ENCODE measurements around the gene UBE2U. TPM values are rescaled to one million over a fixed set of nuclear protein-coding genes. Genes with fewer than 3 reads are reported as not detected.
A peak's percentile ranks its signal among the peaks of the same experiment; 100 is the strongest.

The UBE2U gene
- total RNA-seq, 1 donor from 2014 or later, result not detected

DNA sequence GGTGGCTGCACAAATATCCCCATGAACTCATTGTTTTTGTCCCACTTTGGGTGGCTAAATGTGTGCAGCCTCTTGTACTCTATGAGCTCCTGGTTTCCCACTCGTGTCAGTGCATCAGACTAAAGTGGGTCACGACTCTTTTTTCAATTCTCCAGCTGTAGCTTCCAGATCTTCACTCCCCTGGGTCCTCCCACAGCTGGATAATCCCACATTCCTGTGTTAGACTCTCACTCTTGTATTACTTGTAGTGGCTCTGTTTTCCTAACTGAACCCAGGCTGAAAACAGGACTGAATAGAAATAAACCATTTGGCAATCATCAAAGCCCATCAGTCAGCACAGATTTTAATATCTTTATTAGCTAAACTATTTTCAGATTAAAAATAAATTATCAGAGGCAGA is 60.4 kb downstream of the UBE2U start:
- H3K4me3 Mint-ChIP-seq, result no peak overlapping the region
- no peaks in the 10 kb centered on the region for H3K36me3 Mint-ChIP-seq
- no peak overlapping the region for H3K27ac Mint-ChIP-seq
- TF ChIP-seq, protein P1, sequence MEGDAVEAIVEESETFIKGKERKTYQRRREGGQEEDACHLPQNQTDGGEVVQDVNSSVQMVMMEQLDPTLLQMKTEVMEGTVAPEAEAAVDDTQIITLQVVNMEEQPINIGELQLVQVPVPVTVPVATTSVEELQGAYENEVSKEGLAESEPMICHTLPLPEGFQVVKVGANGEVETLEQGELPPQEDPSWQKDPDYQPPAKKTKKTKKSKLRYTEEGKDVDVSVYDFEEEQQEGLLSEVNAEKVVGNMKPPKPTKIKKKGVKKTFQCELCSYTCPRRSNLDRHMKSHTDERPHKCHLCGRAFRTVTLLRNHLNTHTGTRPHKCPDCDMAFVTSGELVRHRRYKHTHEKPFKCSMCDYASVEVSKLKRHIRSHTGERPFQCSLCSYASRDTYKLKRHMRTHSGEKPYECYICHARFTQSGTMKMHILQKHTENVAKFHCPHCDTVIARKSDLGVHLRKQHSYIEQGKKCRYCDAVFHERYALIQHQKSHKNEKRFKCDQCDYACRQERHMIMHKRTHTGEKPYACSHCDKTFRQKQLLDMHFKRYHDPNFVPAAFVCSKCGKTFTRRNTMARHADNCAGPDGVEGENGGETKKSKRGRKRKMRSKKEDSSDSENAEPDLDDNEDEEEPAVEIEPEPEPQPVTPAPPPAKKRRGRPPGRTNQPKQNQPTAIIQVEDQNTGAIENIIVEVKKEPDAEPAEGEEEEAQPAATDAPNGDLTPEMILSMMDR (conservative IDR thresholded peaks at IDR 0.05), result no peak
- peaks cover 4% of the 10 kb centered on the region for H3K27me3 Mint-ChIP-seq
- peaks cover 6% of the 10 kb centered on the region for H3K4me1 Mint-ChIP-seq (ENCODE audit: unreplicated experiment)
- no peaks in the 10 kb centered on the region for H3K9me3 Mint-ChIP-seq
- no peak for DNase-seq (ENCODE audit: extremely low spot score, unreplicated experiment)

DNA sequence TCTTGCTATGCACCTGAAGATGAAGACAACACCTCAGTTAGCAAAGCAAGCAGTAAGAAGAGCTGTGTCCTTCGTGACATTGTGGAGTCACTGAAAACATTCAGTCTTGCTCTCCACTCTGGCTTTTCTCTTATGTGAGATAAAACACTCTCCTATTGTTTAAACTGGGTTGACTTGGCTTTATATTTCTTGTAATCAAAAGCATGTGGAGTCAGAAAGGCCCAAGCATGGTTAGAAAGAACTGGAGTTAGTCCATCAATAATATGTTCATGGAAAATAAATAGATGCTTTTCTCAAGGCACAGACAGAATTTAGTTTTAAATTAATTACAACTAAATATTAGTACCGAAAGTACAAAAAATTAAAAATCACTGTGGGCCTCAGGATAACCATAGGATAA is 61.7 kb downstream of the UBE2U start:
- no peak overlapping the region for H3K4me3 Mint-ChIP-seq

DNA sequence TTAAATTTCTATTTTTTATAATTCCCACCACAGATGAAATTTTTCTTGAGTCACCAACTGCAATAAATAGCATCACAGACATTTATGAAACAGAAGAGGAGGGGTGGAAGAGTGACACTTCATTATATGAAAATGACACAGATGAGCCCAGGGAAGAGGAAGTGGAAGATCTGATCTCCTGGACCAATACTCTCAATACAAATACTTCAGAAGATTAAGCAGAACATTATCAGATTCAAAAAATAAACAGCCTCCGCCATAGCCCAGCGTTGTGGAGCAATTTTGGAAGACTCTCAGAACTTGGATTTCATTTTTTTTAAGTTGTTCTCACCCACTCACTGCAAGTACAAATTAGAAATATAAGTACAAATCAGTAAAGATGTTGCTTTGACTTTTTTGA is 63.6 kb downstream of the UBE2U start:
- no peak overlapping the region for H3K4me3 Mint-ChIP-seq
- no peaks in the 10 kb centered on the region for H3K36me3 Mint-ChIP-seq
- DNase-seq (ENCODE audit: extremely low spot score, unreplicated experiment), result no peak
- no peak overlapping the region for H3K27ac Mint-ChIP-seq
- TF ChIP-seq, protein P1 (conservative IDR thresholded peaks at IDR 0.05), result no peak
- peaks cover 19% of the 10 kb centered on the region for H3K4me1 Mint-ChIP-seq (ENCODE audit: unreplicated experiment)
- H3K27me3 Mint-ChIP-seq, result peaks cover 11% of the 10 kb centered on the region
- H3K9me3 Mint-ChIP-seq, result no peaks in the 10 kb centered on the region

More for the DNA sequence above, 61.7 kb downstream of the UBE2U start:
- DNase-seq (ENCODE audit: extremely low spot score, unreplicated experiment), result no peak
- H3K9me3 Mint-ChIP-seq, result no peaks in the 10 kb centered on the region
- H3K27ac Mint-ChIP-seq, result no peak overlapping the region
- H3K27me3 Mint-ChIP-seq, result peaks cover 11% of the 10 kb centered on the region
- TF ChIP-seq, protein P1 (conservative IDR thresholded peaks at IDR 0.05), result no peak
- H3K4me1 Mint-ChIP-seq (ENCODE audit: unreplicated experiment), result peaks cover 18% of the 10 kb centered on the region
- no peaks in the 10 kb centered on the region for H3K36me3 Mint-ChIP-seq

DNA sequence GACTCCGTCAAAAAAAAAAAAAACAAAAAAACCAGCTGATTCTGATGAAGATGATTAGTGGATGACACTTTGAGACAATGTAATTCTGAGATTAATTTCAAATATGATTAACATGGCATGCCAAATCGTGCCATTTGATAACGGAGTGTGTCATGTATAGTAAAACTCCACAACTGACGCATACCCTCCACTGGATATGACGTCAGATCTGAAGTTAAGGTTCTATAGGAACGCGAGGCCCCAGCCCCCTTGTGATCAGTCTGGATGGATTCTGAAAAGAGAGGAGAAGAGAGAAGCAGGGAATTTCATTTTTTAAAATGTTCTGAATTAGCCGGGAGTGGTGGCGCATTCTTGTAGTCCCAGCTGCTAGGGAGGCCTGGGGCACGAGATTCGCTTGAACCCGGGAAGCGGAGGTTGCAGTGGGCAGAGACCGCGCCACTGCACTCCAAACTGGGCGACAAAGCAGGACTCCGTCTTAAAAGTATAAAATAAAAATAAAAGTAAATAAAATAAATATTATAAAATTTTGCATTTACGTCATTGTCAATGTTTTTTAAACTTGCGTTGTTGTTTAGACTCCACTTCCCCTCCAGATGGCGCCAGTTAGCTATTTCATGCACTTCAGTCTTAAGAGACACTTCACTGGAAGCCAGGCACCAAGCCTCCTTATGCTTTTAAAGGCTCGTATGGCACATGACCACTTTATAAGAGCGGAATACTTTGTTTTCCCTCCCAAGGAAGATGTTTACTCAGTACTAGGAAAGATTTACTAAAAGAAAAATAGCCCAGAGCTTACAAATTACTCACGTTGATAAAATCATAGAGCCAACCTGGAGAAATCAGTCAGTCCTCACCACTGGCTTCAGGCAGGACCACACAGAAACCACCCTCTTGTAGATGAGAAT is 65.5 kb downstream of the UBE2U start:
- peak overlapping the region; percentile 9 for H3K27ac Mint-ChIP-seq
- TF ChIP-seq, protein P1 (conservative IDR thresholded peaks at IDR 0.05), result peak; percentile 95
- H3K9me3 Mint-ChIP-seq, result peaks cover 7% of the 10 kb centered on the region
- H3K4me3 Mint-ChIP-seq, result no peak overlapping the region
- peaks cover 19% of the 10 kb centered on the region for H3K4me1 Mint-ChIP-seq (ENCODE audit: unreplicated experiment)
- peak; percentile 77 for DNase-seq (ENCODE audit: extremely low spot score, unreplicated experiment)
- H3K36me3 Mint-ChIP-seq, result peaks cover 4% of the 10 kb centered on the region
- H3K27me3 Mint-ChIP-seq, result peaks cover 15% of the 10 kb centered on the region

DNA sequence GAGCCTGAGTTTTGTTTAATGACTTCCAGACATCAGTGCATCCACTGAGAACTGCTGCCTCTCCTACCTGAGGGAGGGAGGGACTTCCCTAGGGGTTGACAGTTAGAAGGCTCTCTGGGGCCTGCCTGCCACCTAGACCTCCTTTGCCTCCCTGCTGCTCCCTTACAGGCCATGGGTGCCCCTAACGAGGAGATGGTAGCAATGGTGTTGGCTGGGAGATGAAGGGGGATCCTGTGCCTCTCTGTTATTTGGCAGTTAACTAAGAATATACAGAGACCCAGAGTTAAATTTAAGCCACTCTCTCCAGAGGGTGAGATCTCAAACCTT is 66.1 kb downstream of the UBE2U start:
- Mint-ChIP-seq H3K9me3 (peaks cover 7% of the 10 kb centered on the region), H3K27me3 (peaks cover 15% of the 10 kb centered on the region), H3K27ac (peak overlapping the region; percentile 9), H3K4me1 (ENCODE audit: unreplicated experiment) (peaks cover 19% of the 10 kb centered on the region), H3K36me3 (peaks cover 4% of the 10 kb centered on the region), H3K4me3 (no peak overlapping the region)
- TF ChIP-seq, protein P1 (conservative IDR thresholded peaks at IDR 0.05), result no peak
- no peak for DNase-seq (ENCODE audit: extremely low spot score, unreplicated experiment)

All from type B pancreatic cell (in vitro differentiated cells).